CD14-positive monocyte (primary cell): ENCODE measurements around the gene BTBD19. TPM values are rescaled to one million over a fixed set of nuclear protein-coding genes. Genes with fewer than 3 reads are reported as not detected.
A peak's percentile ranks its signal among the peaks of the same experiment; 100 is the strongest.

ENCODE experiments used
- DNase-seq, 3 donors: peaks; one replicate each; pipeline ENCODE4 v3.0.0-alpha.2; 2011 to 2022
- H2AFZ ChIP-seq: 2 replicates; pipeline ENCODE4 v1.6.0; 2012; ENCODE audit warnings: mild to moderate bottlenecking, low read depth, low read length, inconsistent platforms; ENCODE audit not compliant: insufficient read depth, poor library complexity, severe bottlenecking
- H3K27ac ChIP-seq, 2 donors: 1 replicate in 1 of 2; 2 replicates in 1 of 2; pipeline ENCODE4 v1.5.1; 2012 to 2013; ENCODE audit warnings: low read length in 2 of 2, control low read depth in 1 of 2, inconsistent platforms in 1 of 2, low read depth in 1 of 2, mild to moderate bottlenecking in 1 of 2
- H3K27me3 ChIP-seq, 2 donors: one replicate each; pipeline versions ENCODE4 v1.6.0 to v1.6.1; 2011 to 2013; ENCODE audit warnings: low read length in 2 of 2; ENCODE audit not compliant: control insufficient read depth in 2 of 2, insufficient read depth in 2 of 2
- H3K36me3 ChIP-seq, 2 donors: replicated peaks in 1 of 2; 1 replicate in 1 of 2; 2 replicates in 1 of 2; pipeline versions ENCODE4 v1.5.1 to v1.6.1; 2012 to 2013; ENCODE audit warnings: low read length in 2 of 2, control low read depth in 1 of 2, inconsistent platforms in 1 of 2, mild to moderate bottlenecking in 1 of 2; ENCODE audit not compliant: insufficient read depth in 2 of 2, control insufficient read depth in 1 of 2
- H3K4me1 ChIP-seq, 2 donors: 1 replicate in 1 of 2; 2 replicates in 1 of 2; pipeline versions ENCODE4 v1.5.1 to v1.6.1; 2012 to 2013; ENCODE audit warnings: low read length in 2 of 2, control low read depth in 1 of 2, inconsistent platforms in 1 of 2, mild to moderate bottlenecking in 1 of 2, moderate library complexity in 1 of 2; ENCODE audit not compliant: insufficient read depth in 2 of 2, control insufficient read depth in 1 of 2
- H3K4me2 ChIP-seq: replicated peaks from 2 replicates; pipeline ENCODE3; 2012; ENCODE audit warnings: low read length, moderate library complexity, mild to moderate bottlenecking; ENCODE audit not compliant: poor library complexity, severe bottlenecking; ENCODE audit errors: extremely low read depth
- H3K4me3 ChIP-seq, 3 experiments: fragments of 200-600 bp in 1 of 3; sonication (generic) in 1 of 3; replicated peaks in 1 of 3; 1 replicate in 2 of 3; 2 replicates in 1 of 3; pipeline ENCODE4 v1.5.1; 2011 to 2013; ENCODE audit warnings: low read length in 3 of 3, mild to moderate bottlenecking in 3 of 3, control low read depth in 2 of 3, low read depth in 2 of 3, inconsistent platforms in 1 of 3, moderate library complexity in 1 of 3
- H3K79me2 ChIP-seq: 2 replicates; pipeline ENCODE4 v1.6.0; 2012; ENCODE audit warnings: mild to moderate bottlenecking, control low read depth, inconsistent platforms, low read length, moderate library complexity; ENCODE audit not compliant: insufficient read depth
- H3K9ac ChIP-seq: 2 replicates; pipeline ENCODE4 v1.6.0; 2017; ENCODE audit warnings: low read length, mild to moderate bottlenecking; ENCODE audit not compliant: insufficient read depth, poor library complexity, severe bottlenecking
- H3K9me3 ChIP-seq, 2 donors: replicated peaks in 1 of 2; 1 replicate in 1 of 2; 2 replicates in 1 of 2; pipeline versions ENCODE4 v1.5.1 to v1.6.1; 2012 to 2013; ENCODE audit warnings: low read length in 2 of 2, control low read depth in 1 of 2; ENCODE audit not compliant: control insufficient read depth in 1 of 2, insufficient read depth in 1 of 2
- H4K20me1 ChIP-seq: 2 replicates; pipeline ENCODE4 v1.6.0; 2012; ENCODE audit warnings: mild to moderate bottlenecking, low read length, control low read depth, moderate library complexity; ENCODE audit not compliant: insufficient read depth
- H3K27ac Mint-ChIP-seq, 7 donors: one replicate each; pipeline ENCODE4 v1.8.0; 2020; ENCODE audit warnings: mild to moderate bottlenecking in 7 of 7, mixed read lengths in 7 of 7, moderate library complexity in 6 of 7, inconsistent platforms in 2 of 7
- H3K27me3 Mint-ChIP-seq, 3 donors: one replicate each; pipeline ENCODE4 v1.8.0; 2021 to 2022; ENCODE audit warnings: low read depth in 3 of 3, mild to moderate bottlenecking in 3 of 3, mixed read lengths in 3 of 3, moderate library complexity in 3 of 3, inconsistent platforms in 1 of 3
- H3K36me3 Mint-ChIP-seq, 2 donors: one replicate each; pipeline ENCODE4 v1.8.0; 2020; ENCODE audit warnings: mixed read lengths in 2 of 2, inconsistent platforms in 1 of 2, mild to moderate bottlenecking in 1 of 2
- H3K4me1 Mint-ChIP-seq: one replicate; pipeline ENCODE4 v1.8.0; 2020; ENCODE audit warnings: mild to moderate bottlenecking, mixed read lengths
- H3K4me3 Mint-ChIP-seq, 2 donors: one replicate each; pipeline ENCODE4 v1.8.0; 2020; ENCODE audit warnings: mild to moderate bottlenecking in 2 of 2, mixed read lengths in 2 of 2, moderate library complexity in 1 of 2
- H3K9me3 Mint-ChIP-seq, 7 donors: one replicate each; pipeline ENCODE4 v1.8.0; 2020 to 2022; ENCODE audit warnings: mixed read lengths in 7 of 7, mild to moderate bottlenecking in 6 of 7, moderate library complexity in 6 of 7, inconsistent platforms in 2 of 7
- CTCF ChIP-seq: fragments of 200-600 bp; IDR thresholded peaks from one replicate; pipeline ENCODE4 v1.8.0; 2022; ENCODE audit warnings: antibody characterized with exemption, mild to moderate bottlenecking
- WGBS: methylation state at CpG from one replicate; pipeline ENCODE4 v1.1.5; 2013; ENCODE audit warnings: missing lambda C conversion rate; ENCODE audit not compliant: insufficient coverage; 5-methylcytosine and 5-hydroxymethylcytosine counted together
- intact Hi-C, 2 donors: fragments of 100-400 bp; cut with micrococcal nuclease; formaldehyde crosslinking; loops; one replicate each; pipeline versions ENCODE4 v1.15.0 to v1.15.1; 2023
- polyA plus RNA-seq, 3 donors: library from polyadenylated mRNA; depleted of rRNA in 1 of 3; unstranded in 2 of 3; stranded (reverse) in 1 of 3; fragments of 300-500 nt in 2 of 3; fragments of >200 nt in 1 of 3; fragmentation: Illumina TruSeq in 2 of 3; gene quantifications; 1 replicate in 2 of 3; 2 replicates in 1 of 3; pipeline ENCODE4 v1.2.3, GENCODE V29; 2012 to 2021

BTBD19 gene
- polyA plus RNA-seq, 3 donors, result 0.10 to 6.3 (median 0.73) TPM

GRCh38 chr1:44801491-44802305, 6.6 kb upstream of the BTBD19 start:
- peaks cover 19% of the 10 kb centered on the region for H3K79me2 ChIP-seq
- Mint-ChIP-seq H3K4me3 (peak overlapping the region; percentile 94 to 98), H3K27me3 (peaks cover 1 to 9% (median 4%) of the 10 kb centered on the region in 3 donors), H3K36me3 (peaks cover 45 to 48% of the 10 kb centered on the region in 2 donors), H3K9me3 (peaks cover 0 to 1% (median 0%) of the 10 kb centered on the region in 7 donors), H3K27ac (peak overlapping the region; percentile 61 to 98 (median 88)), H3K4me1 (peaks cover 29% of the 10 kb centered on the region)
- H3K9me3 ChIP-seq, result no peaks in the 10 kb centered on the region
- H3K27ac ChIP-seq, result peak overlapping the region in 1 of 2 donors; percentile 6
- peaks cover 35% of the 10 kb centered on the region for H4K20me1 ChIP-seq
- intact Hi-C loops, result loop anchor here (1.0 to 2.0 kb wide), 2 partner anchors 8 to 17 kb away; no protein-coding TSS in a partner anchor
- H3K27me3 ChIP-seq, result no peaks in the 10 kb centered on the region
- peaks cover 36 to 45% of the 10 kb centered on the region in 2 donors for H3K36me3 ChIP-seq
- WGBS, result 64% methylated on average over 7 of the region's 13 CpGs
- no peak for TF ChIP-seq CTCF
- H3K9ac ChIP-seq, result peak overlapping the region; percentile 93
- peaks cover 41 to 53% of the 10 kb centered on the region in 2 donors for H3K4me1 ChIP-seq
- H3K4me3 ChIP-seq, result peak overlapping the region; percentile 60 to 99 (median 76)
- DNase-seq, result peak; percentile 54 to 90 (median 63)
- H2AFZ ChIP-seq, result no peak overlapping the region
- H3K4me2 ChIP-seq, result peak overlapping the region; percentile 96

- peak overlapping the region in 6 of 7 donors; percentile 61 to 98 (median 88) for H3K27ac Mint-ChIP-seq
- H3K4me3 Mint-ChIP-seq, result peak overlapping the region; percentile 94 to 98
- H3K27ac ChIP-seq, result peak overlapping the region in 1 of 2 donors; percentile 6
- no peak overlapping the region for H2AFZ ChIP-seq
- no peak for TF ChIP-seq CTCF
- H3K36me3 Mint-ChIP-seq, result peaks cover 50 to 53% of the 10 kb centered on the region in 2 donors
- peaks cover 36 to 45% of the 10 kb centered on the region in 2 donors for H3K36me3 ChIP-seq
- no peak overlapping the region for H3K9ac ChIP-seq
- H3K4me1 ChIP-seq, result peaks cover 49 to 60% of the 10 kb centered on the region in 2 donors
- peak overlapping the region; percentile 60 to 99 (median 76) for H3K4me3 ChIP-seq
- H3K4me2 ChIP-seq, result peak overlapping the region; percentile 96
- H3K27me3 Mint-ChIP-seq, result peaks cover 1 to 9% (median 5%) of the 10 kb centered on the region in 3 donors
- intact Hi-C loops, result no loop called here
- no peaks in the 10 kb centered on the region for H3K9me3 ChIP-seq
- peaks cover 0 to 1% (median 0%) of the 10 kb centered on the region in 7 donors for H3K9me3 Mint-ChIP-seq
- H3K27me3 ChIP-seq, result no peaks in the 10 kb centered on the region
- peaks cover 37% of the 10 kb centered on the region for H3K4me1 Mint-ChIP-seq
- H4K20me1 ChIP-seq, result peaks cover 35% of the 10 kb centered on the region
- peaks cover 19% of the 10 kb centered on the region for H3K79me2 ChIP-seq
- WGBS, result 95% methylated on average over 10 of the region's 13 CpGs
- peak in 1 of 3 donors; percentile 16 for DNase-seq
Measured at GRCh38 chr1:44802306-44803061, 5.8 kb upstream of the BTBD19 start.
